BLaER1 (cell line): ENCODE data around the gene SMYD3.

Source experiments
- H3K27ac ChIP-seq: shearing (Covaris generic); formaldehyde crosslinking; 2 replicates; pipeline ENCODE4 v1.8.1; 2022
- H3K27me3 ChIP-seq: shearing (Covaris generic); formaldehyde crosslinking; 2 replicates; pipeline ENCODE4 v1.8.1; 2022
- H3K36me3 ChIP-seq: shearing (Covaris generic); formaldehyde crosslinking; 2 replicates; pipeline ENCODE4 v1.8.1; 2022
- H3K4me1 ChIP-seq: shearing (Covaris generic); formaldehyde crosslinking; 2 replicates; pipeline ENCODE4 v1.8.1; 2022
- H3K4me2 ChIP-seq: shearing (Covaris generic); formaldehyde crosslinking; 2 replicates; pipeline ENCODE4 v1.8.1; 2022
- H3K4me3 ChIP-seq: shearing (Covaris generic); formaldehyde crosslinking; 2 replicates; pipeline ENCODE4 v1.8.1; 2022
- H3K9ac ChIP-seq: shearing (Covaris generic); formaldehyde crosslinking; 2 replicates; pipeline ENCODE4 v1.8.1; 2022
- H3K9me3 ChIP-seq: shearing (Covaris generic); formaldehyde crosslinking; 2 replicates; pipeline ENCODE4 v1.8.1; 2022
- H4K20me1 ChIP-seq: shearing (Covaris generic); formaldehyde crosslinking; 2 replicates; pipeline ENCODE4 v1.8.1; 2022
- Cebpa-rat ChIP-seq: shearing (Covaris generic); IDR thresholded peaks from 2 replicates; pipeline ENCODE4 v1.8.1; 2022

Gene SMYD3

DNA sequence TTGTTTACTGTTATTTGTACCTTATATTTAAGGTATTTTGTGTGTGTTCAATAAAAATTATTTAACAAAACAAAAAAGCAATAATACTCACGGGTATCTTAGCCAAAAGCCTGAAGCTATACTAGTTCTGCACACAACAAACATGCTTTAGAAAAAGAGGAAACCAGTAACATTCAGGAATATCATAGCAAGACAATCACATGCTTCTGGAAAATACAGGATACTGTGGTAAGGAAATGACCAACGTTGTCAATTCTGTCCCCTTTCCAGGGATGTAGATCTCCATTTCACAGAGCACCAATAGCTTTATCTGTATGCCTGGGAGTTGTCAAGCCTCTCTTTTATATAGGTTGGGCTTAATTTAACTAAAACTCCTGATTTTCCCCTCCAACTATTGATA, 288.4 kb downstream of the SMYD3 start:
- Histone ChIP-seq H4K20me1 (peaks cover 4% of the 10 kb centered on the region; the same call in 1 of the 2 replicates), H3K4me3 (no peak overlapping the region), H3K27me3 (no peaks in the 10 kb centered on the region), H3K36me3 (peaks cover 15% of the 10 kb centered on the region), H3K4me2 (no peak overlapping the region; the same call in 1 of the 2 replicates), H3K4me1 (peaks cover 33% of the 10 kb centered on the region), H3K9me3 (peaks cover 21% of the 10 kb centered on the region), H3K9ac (no peak overlapping the region), H3K27ac (no peak overlapping the region)
- no peak for TF ChIP-seq Cebpa-rat

- Histone ChIP-seq H3K9me3 (peaks cover 18% of the 10 kb centered on the region), H3K9ac (no peak overlapping the region), H3K4me2 (no peak overlapping the region), H3K36me3 (peaks cover 15% of the 10 kb centered on the region), H3K4me1 (peaks cover 33% of the 10 kb centered on the region), H3K27ac (no peak overlapping the region), H3K4me3 (no peak overlapping the region), H3K27me3 (no peaks in the 10 kb centered on the region), H4K20me1 (peaks cover 4% of the 10 kb centered on the region; the same call in 1 of the 2 replicates)
- no peak for TF ChIP-seq Cebpa-rat
These were observed 290.2 kb downstream of the SMYD3 start for GRCh38 chr1:246216906-246217305.

- H3K4me2 ChIP-seq: no peak overlapping the region
- peaks cover 4% of the 10 kb centered on the region; the same call in 1 of the 2 replicates for H4K20me1 ChIP-seq
- no peak overlapping the region for H3K27ac ChIP-seq
- H3K4me1 ChIP-seq: peaks cover 32% of the 10 kb centered on the region
- H3K4me3 ChIP-seq: no peak overlapping the region
- H3K27me3 ChIP-seq: no peaks in the 10 kb centered on the region
- no peak overlapping the region for H3K9ac ChIP-seq
- peaks cover 4% of the 10 kb centered on the region for H3K9me3 ChIP-seq
- no peak for TF ChIP-seq Cebpa-rat
- peaks cover 2% of the 10 kb centered on the region for H3K36me3 ChIP-seq
These were observed 291.6 kb downstream of the SMYD3 start for GRCh38 chr1:246215510-246215903.

DNA sequence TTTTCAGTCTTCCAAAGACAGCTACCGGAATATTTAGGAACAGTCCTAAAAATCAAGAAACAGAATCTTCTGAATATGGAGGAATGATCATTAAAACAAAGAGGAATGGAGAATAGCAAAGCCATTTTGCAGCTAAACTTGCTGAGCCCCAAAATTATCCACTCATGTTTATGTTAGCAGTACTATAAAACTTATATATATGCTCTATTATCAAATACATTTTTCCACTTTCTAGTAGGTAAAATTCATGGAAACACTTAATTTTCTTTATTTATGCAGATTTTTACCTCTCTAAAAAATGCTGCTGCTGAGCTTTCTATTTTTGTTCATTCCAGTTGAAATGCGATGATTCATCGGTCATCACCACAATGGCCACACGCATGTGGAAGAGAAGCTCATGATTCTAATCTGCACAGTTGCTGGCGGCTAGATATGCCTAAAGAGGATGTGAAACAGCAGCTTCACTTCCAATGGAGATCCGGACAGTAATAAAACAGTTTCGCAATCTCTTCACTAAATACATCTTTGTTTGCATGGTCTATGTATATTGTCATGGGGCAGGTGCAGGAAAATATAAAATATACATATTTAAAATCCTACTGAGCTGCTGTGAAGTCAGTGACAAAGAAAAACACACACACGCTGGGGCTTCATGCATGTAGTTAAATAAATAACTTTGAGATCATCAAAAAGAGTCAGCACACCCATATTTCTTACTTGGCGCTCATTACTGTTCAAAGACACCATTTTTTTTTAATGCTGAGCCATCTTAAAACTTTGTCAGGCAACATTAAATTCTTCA, 292.2 kb downstream of the SMYD3 start:
- Histone ChIP-seq H3K27ac (no peak overlapping the region), H4K20me1 (peaks cover 4% of the 10 kb centered on the region; the same call in 1 of the 2 replicates), H3K27me3 (no peaks in the 10 kb centered on the region), H3K9me3 (no peaks in the 10 kb centered on the region), H3K4me2 (no peak overlapping the region), H3K36me3 (no peaks in the 10 kb centered on the region), H3K4me3 (no peak overlapping the region), H3K9ac (no peak overlapping the region), H3K4me1 (peaks cover 26% of the 10 kb centered on the region)
- TF ChIP-seq Cebpa-rat: peak; percentile 83

DNA sequence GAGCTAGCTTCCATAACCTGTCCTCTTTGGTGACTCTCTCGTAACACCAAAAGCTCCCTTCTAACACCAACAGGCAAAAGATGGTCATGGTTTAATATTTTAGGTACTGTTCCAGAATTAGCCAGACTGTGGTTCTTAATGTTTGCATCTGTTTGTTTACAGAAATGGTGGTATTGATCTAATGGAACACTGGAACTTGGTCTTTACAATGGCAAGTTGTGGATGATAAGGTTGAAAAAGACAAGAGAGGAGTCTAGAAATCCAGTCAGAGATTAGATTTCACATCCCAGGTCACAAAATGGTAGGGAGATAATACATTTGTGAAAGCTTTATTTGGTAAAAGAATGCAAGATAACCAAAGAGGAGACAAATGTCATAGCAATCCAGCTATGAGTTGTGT, 293.1 kb downstream of the SMYD3 start:
- Histone ChIP-seq H3K27ac (no peak overlapping the region), H3K36me3 (no peaks in the 10 kb centered on the region), H3K4me3 (no peak overlapping the region), H3K9ac (no peak overlapping the region), H3K4me2 (no peak overlapping the region), H4K20me1 (no peaks in the 10 kb centered on the region; the same call in 1 of the 2 replicates), H3K27me3 (no peaks in the 10 kb centered on the region), H3K4me1 (peaks cover 17% of the 10 kb centered on the region), H3K9me3 (no peaks in the 10 kb centered on the region)
- TF ChIP-seq Cebpa-rat: no peak

- H3K27me3 ChIP-seq: no peaks in the 10 kb centered on the region
- no peaks in the 10 kb centered on the region for H3K36me3 ChIP-seq
- no peaks in the 10 kb centered on the region for H3K9me3 ChIP-seq
- no peak overlapping the region for H3K9ac ChIP-seq
- no peaks in the 10 kb centered on the region for H4K20me1 ChIP-seq
- H3K4me1 ChIP-seq: peaks cover 14% of the 10 kb centered on the region; the same call in 1 of the 2 replicates
- no peak overlapping the region for H3K27ac ChIP-seq
- TF ChIP-seq Cebpa-rat: no peak
- H3K4me3 ChIP-seq: no peak overlapping the region
- no peak overlapping the region for H3K4me2 ChIP-seq
These were observed 293.6 kb downstream of the SMYD3 start for GRCh38 chr1:246213502-246213901.

DNA sequence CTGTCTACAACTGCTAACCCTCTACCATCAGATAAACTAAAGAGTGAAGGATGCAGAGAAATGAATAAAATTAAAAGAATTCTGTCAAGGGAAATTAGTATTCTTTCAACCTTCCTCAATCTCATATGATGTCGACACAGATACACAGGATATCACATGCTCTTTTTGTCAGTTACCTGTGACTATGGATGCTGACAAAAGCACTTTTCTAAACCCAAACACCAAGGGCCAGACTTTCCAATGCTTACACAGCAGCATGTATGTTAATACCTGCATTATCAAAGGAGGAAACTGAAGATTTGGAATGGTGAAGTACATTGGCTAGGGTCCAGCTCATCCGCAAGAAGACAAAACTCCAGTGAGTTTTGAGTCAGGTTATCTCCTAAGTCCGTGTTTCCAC, 294.0 kb downstream of the SMYD3 start:
- Histone ChIP-seq H4K20me1 (no peaks in the 10 kb centered on the region), H3K36me3 (no peaks in the 10 kb centered on the region), H3K4me3 (no peak overlapping the region), H3K27ac (no peak overlapping the region), H3K4me2 (no peak overlapping the region), H3K27me3 (no peaks in the 10 kb centered on the region), H3K9ac (no peak overlapping the region), H3K4me1 (peaks cover 14% of the 10 kb centered on the region; the same call in 1 of the 2 replicates), H3K9me3 (no peaks in the 10 kb centered on the region)
- TF ChIP-seq Cebpa-rat: no peak

DNA sequence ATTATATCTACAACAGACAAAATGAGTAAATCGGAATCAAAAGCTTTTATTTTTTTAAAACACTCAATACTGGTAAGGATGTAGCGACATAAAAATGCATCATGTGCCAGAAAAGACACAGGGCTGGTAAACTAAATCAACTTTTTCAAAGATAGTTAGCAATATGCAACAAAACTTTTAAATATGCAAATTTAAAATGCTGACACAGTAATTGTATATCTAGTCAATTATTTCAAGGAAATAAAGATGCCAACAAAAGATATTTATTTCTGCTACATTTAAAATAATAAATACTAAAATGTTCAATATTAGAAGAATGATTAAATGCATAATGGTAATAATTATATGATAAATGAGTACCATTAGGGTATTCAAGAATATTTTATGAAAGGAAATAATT, 295.1 kb downstream of the SMYD3 start:
- TF ChIP-seq Cebpa-rat: no peak
- Histone ChIP-seq H3K4me2 (no peak overlapping the region), H3K4me1 (peaks cover 11% of the 10 kb centered on the region; the same call in 1 of the 2 replicates)

GRCh38 chr1:246210756-246211155, 296.3 kb downstream of the SMYD3 start:
- Histone ChIP-seq H3K27me3 (no peaks in the 10 kb centered on the region), H3K36me3 (no peaks in the 10 kb centered on the region), H3K4me1 (peaks cover 4% of the 10 kb centered on the region; the same call in 1 of the 2 replicates), H3K4me3 (no peak overlapping the region), H3K4me2 (no peak overlapping the region), H3K9me3 (no peaks in the 10 kb centered on the region), H4K20me1 (no peaks in the 10 kb centered on the region), H3K9ac (no peak overlapping the region), H3K27ac (no peak overlapping the region)
- TF ChIP-seq Cebpa-rat: no peak

More for the DNA sequence above, 295.1 kb downstream of the SMYD3 start:
- H3K9me3 ChIP-seq: no peaks in the 10 kb centered on the region
- no peaks in the 10 kb centered on the region for H4K20me1 ChIP-seq
- H3K27me3 ChIP-seq: no peaks in the 10 kb centered on the region
- H3K27ac ChIP-seq: no peak overlapping the region
- H3K9ac ChIP-seq: no peak overlapping the region
- no peak overlapping the region for H3K4me3 ChIP-seq
- H3K36me3 ChIP-seq: no peaks in the 10 kb centered on the region

GRCh38 chr1:246208105-246208504, 299.0 kb downstream of the SMYD3 start:
- Histone ChIP-seq H3K4me2 (no peak overlapping the region), H3K9me3 (no peaks in the 10 kb centered on the region), H4K20me1 (no peaks in the 10 kb centered on the region), H3K27me3 (no peaks in the 10 kb centered on the region), H3K4me1 (no peaks in the 10 kb centered on the region), H3K4me3 (no peak overlapping the region), H3K36me3 (no peaks in the 10 kb centered on the region), H3K9ac (no peak overlapping the region), H3K27ac (no peak overlapping the region)
- no peak for TF ChIP-seq Cebpa-rat
